Measurements from ENCODE around the gene GTF2A1L.

- TF ChIP-seq, protein P1, sequence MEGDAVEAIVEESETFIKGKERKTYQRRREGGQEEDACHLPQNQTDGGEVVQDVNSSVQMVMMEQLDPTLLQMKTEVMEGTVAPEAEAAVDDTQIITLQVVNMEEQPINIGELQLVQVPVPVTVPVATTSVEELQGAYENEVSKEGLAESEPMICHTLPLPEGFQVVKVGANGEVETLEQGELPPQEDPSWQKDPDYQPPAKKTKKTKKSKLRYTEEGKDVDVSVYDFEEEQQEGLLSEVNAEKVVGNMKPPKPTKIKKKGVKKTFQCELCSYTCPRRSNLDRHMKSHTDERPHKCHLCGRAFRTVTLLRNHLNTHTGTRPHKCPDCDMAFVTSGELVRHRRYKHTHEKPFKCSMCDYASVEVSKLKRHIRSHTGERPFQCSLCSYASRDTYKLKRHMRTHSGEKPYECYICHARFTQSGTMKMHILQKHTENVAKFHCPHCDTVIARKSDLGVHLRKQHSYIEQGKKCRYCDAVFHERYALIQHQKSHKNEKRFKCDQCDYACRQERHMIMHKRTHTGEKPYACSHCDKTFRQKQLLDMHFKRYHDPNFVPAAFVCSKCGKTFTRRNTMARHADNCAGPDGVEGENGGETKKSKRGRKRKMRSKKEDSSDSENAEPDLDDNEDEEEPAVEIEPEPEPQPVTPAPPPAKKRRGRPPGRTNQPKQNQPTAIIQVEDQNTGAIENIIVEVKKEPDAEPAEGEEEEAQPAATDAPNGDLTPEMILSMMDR (IDR thresholded peaks at IDR 0.05; ENCODE audit: extremely low read depth in 1 of 2, insufficient read depth in 1 of 2, low read depth in 1 of 2, low read length in 2 of 2), result no peak
- TF ChIP-seq EZH2 (IDR thresholded peaks at IDR 0.05; ENCODE audit: borderline replicate concordance, low read depth, low read length, severe bottlenecking) (no peak), MYC (IDR thresholded peaks at IDR 0.05; ENCODE audit: low read depth, low read length) (no peak)
- TF ChIP-seq, protein P2, sequence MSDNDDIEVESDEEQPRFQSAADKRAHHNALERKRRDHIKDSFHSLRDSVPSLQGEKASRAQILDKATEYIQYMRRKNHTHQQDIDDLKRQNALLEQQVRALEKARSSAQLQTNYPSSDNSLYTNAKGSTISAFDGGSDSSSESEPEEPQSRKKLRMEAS (IDR thresholded peaks at IDR 0.05; ENCODE audit: insufficient read depth, insufficient read length), result no peak
These were observed 74.5 kb downstream of the GTF2A1L start for GRCh38 chr2:48691935-48692691.
